ENCODE data around the gene DISP2. TPM values are rescaled to one million over a fixed set of nuclear protein-coding genes. Genes with fewer than 3 reads are reported as not detected.

The DISP2 gene
- total RNA-seq, 3 donors from 2014 or later, result under 0.01 to 0.88 (median under 0.01) TPM

GRCh38 chr15:40368719-40369473 is 10.9 kb downstream of the DISP2 start:
- TF ChIP-seq CTCF (IDR thresholded peaks at IDR 0.05) (no peak), POLR2A (IDR thresholded peaks at IDR 0.05) (no peak), POLR2AphosphoS5 (IDR thresholded peaks at IDR 0.05) (no peak)
- Histone ChIP-seq H3K36me3 (no peaks in the 10 kb centered on the region), H3K27ac (peak overlapping the region in 1 of 2 donors; percentile 29), H3K9me3 (no peaks in the 10 kb centered on the region), H3K27me3 (no peaks in the 10 kb centered on the region), H3K4me1 (peaks cover 0 to 7% of the 10 kb centered on the region in 2 donors), H3K4me3 (no peak overlapping the region)
- intact Hi-C loops (cut with DNase I; ENCODE audit: low total_unique reads), result loop anchor here (10.0 kb wide), 1 partner anchor 56 kb away; no protein-coding TSS in a partner anchor
- DNase-seq (ENCODE audit: low spot score in 2 of 2), result no peak

GRCh38 chr15:40369474-40369869 is 11.5 kb downstream of the DISP2 start:
- no peak for DNase-seq (ENCODE audit: low spot score in 2 of 2)
- TF ChIP-seq POLR2AphosphoS5 (IDR thresholded peaks at IDR 0.05) (no peak), POLR2A (IDR thresholded peaks at IDR 0.05) (no peak), CTCF (IDR thresholded peaks at IDR 0.05) (no peak)
- Histone ChIP-seq H3K36me3 (no peaks in the 10 kb centered on the region), H3K27ac (no peak overlapping the region), H3K4me1 (peaks cover 0 to 7% of the 10 kb centered on the region in 2 donors), H3K27me3 (no peaks in the 10 kb centered on the region), H3K4me3 (no peak overlapping the region), H3K9me3 (no peaks in the 10 kb centered on the region)
- intact Hi-C loops (cut with DNase I; ENCODE audit: low total_unique reads), result loop anchor here (10.0 kb wide), 1 partner anchor 55 kb away; no protein-coding TSS in a partner anchor

GRCh38 chr15:40369971-40370370 is 12.0 kb downstream of the DISP2 start:
- Histone ChIP-seq H3K9me3 (no peaks in the 10 kb centered on the region), H3K36me3 (no peaks in the 10 kb centered on the region), H3K27ac (no peak overlapping the region), H3K27me3 (no peaks in the 10 kb centered on the region), H3K4me3 (no peak overlapping the region), H3K4me1 (peaks cover 0 to 7% of the 10 kb centered on the region in 2 donors)
- intact Hi-C loops (cut with DNase I; ENCODE audit: low total_unique reads), result loop anchor here (10.0 kb wide), 1 partner anchor 55 kb away; no protein-coding TSS in a partner anchor
- no peak for DNase-seq (ENCODE audit: low spot score in 2 of 2)
- no peak for TF ChIP-seq POLR2AphosphoS5 (IDR thresholded peaks at IDR 0.05)
- no peak for TF ChIP-seq POLR2A (IDR thresholded peaks at IDR 0.05)
- TF ChIP-seq CTCF (IDR thresholded peaks at IDR 0.05), result no peak

- TF ChIP-seq CTCF (IDR thresholded peaks at IDR 0.05), result no peak
- no peak for TF ChIP-seq POLR2AphosphoS5 (IDR thresholded peaks at IDR 0.05)
- no peak for TF ChIP-seq POLR2A (IDR thresholded peaks at IDR 0.05)
- Histone ChIP-seq H3K27ac (peak overlapping the region in 1 of 2 donors; percentile 19), H3K4me1 (no peaks in the 10 kb centered on the region), H3K4me3 (no peak overlapping the region), H3K36me3 (no peaks in the 10 kb centered on the region), H3K9me3 (no peaks in the 10 kb centered on the region), H3K27me3 (no peaks in the 10 kb centered on the region)
- DNase-seq (ENCODE audit: low spot score in 2 of 2), result no peak
- intact Hi-C loops (cut with DNase I; ENCODE audit: low total_unique reads), result no loop called here
Measured at GRCh38 chr15:40372981-40373380, 15.0 kb downstream of the DISP2 start.

- no peaks in the 10 kb centered on the region for H3K4me1 ChIP-seq
- DNase-seq (ENCODE audit: low spot score in 2 of 2), result no peak
- TF ChIP-seq POLR2A (IDR thresholded peaks at IDR 0.05) (no peak), CTCF (IDR thresholded peaks at IDR 0.05) (no peak)
- H3K9me3 ChIP-seq, result no peaks in the 10 kb centered on the region
- no peak overlapping the region for H3K27ac ChIP-seq
- intact Hi-C loops (cut with DNase I; ENCODE audit: low total_unique reads), result no loop called here
- H3K36me3 ChIP-seq, result no peaks in the 10 kb centered on the region
- H3K27me3 ChIP-seq, result no peaks in the 10 kb centered on the region
- no peak overlapping the region for H3K4me3 ChIP-seq
Measured at GRCh38 chr15:40377606-40378005, 19.6 kb downstream of the DISP2 start.

Measured in breast epithelium (tissue), 4 donors.